Stimulated activated CD8-positive, alpha-beta memory T cell treated with anti-CD3 and anti-CD28 coated beads, Interleukin-7, amount 100 ng/mL, for 4 hours (primary cell): ENCODE results near the gene DTX3.
"Not testable (repeated sequence)": the region's sequence is repeated elsewhere in the genome, so short reads cannot be mapped to it uniquely, and the experiment has no call there.

Experiments
- DNase-seq, 2 donors: peaks; one replicate each; pipeline ENCODE4 v3.0.0-alpha.2; 2020; ENCODE audit warnings: low read depth in 2 of 2

The DTX3 gene

DNA sequence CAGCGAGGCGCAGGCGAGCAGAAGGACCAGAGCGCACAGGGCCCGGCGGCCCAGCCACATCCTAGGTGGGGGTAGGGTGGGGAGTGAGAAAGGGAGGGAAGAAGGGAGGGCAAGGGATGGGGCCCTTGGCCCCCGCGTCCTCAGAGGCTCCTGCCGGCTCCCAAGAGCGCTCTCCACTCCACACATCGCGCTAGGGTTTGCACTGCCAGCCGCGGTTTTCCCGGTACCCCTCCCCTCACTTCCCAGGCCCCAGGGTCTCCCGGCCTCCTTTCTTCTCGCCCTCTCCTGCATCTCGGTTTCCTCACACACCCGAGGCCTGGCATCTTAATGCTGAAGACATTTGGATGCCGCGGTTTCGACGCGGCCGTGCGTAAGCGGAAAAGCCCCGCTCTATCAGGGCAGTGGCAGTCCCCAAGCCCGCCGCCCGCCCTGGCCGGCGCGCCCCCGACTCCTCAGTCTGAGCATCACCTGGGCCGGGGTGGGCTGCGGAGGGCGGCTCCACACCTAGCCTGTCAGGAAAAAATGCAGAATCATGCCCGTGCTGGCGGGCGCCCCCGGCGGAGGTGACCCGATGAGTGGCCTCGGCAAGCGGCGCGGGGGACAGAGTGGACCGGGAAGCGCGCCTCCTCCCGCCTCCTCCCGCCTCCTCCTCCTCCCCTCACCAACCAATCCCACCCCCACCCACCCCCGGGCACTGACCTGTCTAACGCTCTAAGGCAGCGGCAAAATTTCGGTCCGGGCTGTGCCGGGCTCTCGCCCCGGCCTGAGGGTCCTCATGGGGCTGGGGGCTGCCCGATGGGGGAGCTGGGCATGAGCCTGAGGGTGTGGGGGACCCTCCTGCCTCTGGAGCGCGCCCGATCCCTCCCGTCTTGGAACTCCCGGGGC lies 27.7 kb downstream of the DTX3 start:
- DNase-seq: no peak

DNA sequence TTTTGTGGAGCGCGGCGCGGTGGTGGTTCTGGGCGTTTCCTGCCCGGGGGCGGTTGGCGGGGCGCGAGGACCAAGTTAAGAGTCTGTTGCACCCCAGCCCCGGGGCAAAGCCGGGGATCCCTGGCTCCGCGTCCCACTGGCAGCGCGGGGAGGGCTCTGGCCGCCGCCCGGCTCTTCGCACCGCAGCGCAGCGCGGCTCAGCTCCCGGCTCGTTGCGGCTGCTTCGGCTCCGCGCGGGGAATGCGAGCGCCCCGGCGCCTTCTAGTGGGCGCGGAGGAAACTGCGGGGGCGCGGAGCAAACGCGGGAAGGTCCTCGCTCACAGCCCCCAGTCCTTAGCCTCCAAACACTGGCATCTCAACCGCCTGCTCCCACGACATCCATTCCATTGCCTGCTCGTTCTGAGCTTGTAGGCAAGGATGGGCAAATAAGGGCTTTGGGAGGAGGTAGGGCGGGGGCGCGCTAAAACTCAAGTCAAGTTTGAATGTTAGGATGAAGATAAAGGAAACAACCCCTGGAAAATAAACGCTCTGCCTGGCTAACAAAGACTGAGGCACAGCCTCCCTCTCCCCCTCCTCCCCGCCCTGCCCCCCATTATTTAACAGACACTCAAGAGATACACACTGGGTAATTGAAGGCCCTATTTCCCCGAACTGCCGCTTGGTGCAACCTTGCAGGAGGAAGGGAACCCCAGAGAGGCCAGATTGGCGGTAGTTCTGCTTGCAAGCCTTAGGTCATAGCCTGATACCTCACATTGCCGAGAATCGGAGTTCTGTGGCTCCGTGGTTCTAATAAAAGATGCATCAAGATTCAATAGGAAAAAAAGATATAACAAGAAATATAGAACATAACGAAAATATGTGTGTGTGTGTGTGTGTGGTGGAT lies 28.6 kb downstream of the DTX3 start, which contains the start of gene B4GALNT1:
B4GALNT1 (minus strand) TSS at position 244 of the 883 bp plus-strand sequence. CDS start 1,069 bp downstream, outside the sequence.
- DNase-seq: peak in 1 of 2 donors; percentile 53

GRCh38 chr12:57636731-57637130 lies 32.1 kb downstream of the DTX3 start:
- not testable (repeated sequence) for DNase-seq

GRCh38 chr12:57637364-57637763 lies 32.7 kb downstream of the DTX3 start:
- DNase-seq: no peak

- DNase-seq: no peak
Measured at GRCh38 chr12:57638096-57638495, 33.5 kb downstream of the DTX3 start.

DNA sequence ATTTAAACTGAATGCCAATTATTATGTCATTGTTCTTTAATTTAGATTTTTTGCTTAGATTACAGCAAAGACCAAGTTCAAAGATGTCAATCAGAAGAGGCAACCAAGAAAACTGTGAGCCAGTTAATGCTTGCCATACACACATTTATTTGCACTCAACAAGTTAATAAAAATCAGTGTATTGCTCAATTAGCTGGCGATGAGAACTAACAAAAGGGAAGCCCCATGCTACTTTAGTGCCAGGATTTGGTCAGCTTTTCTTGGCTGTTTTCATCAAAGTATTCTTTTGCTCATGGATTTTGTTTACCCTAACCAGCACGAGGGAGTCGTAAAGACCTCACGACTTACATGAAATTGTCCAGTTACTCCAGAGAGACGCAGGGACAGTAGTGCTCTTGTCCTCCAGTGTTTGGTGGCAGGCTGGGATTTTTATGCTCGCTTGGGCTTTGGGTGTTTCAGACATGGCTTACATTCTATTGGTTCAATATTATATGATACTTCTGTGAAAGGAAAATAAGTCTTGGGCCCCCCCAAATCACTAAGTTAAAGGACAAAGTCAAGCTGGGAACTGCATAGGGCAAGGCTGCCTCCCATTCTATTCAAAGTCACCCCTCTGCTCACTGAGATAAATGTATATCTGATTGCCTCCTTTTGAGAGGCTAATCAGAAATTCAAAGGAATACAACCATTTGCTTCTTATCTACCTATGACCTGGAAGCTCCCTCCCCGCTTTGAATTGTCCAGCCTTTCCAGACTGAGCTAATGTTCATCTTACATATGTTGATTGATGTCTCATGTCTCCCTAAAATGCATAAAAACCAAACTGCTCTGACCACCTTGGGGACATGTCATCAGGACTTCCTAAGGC lies 35.8 kb downstream of the DTX3 start:
- DNase-seq: no peak

- DNase-seq: no peak
Measured at GRCh38 chr12:57641699-57642442, 37.2 kb downstream of the DTX3 start.

DNA sequence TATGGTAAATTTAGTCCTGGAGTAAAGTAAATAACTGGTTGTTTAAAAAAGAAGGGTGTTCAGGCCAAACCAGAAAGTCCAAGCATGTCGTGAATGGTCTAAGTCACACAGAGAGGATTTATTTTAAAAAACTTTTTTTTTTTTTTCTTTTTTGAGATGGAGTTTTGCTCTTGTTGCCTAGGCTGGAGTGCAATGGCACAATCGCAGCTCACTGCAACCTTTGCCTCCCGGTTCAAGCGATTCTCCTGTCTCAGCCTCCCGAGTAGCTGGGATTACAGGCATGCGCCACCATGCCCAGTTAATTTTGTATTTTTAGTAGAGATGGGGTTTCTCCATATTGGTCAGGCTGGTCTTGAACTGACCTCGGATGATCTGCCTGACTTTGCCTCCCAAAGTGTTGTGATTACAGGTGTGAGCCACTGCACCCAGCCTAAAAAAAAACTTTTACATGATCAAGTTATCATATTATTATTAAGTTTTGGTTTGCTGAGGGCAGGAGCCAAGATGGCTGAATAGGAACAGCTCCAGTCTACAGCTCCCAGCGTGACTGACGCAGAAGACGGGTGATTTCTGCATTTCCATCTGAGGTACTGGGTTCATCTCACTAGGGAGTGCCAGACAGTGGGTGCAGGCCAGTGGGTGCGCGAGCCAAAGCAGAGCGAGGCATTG lies 41.5 kb downstream of the DTX3 start:
- DNase-seq: not testable (repeated sequence)

DNA sequence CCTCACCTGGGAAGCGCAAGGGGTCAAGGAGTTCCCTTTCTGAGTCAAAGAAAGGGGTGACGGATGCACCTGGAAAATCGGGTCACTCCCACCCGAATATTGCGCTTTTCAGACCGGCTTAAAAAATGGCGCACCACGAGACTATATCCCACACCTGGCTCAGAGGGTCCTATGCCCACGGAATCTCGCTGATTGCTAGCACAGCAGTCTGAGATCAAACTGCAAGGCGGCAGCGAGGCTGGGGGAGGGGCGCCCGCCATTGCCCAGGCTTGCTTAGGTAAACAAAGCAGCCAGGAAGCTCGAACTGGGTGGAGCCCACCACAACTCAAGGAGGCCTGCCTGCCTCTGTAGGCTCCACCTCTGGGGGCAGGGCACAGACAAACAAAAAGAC lies 42.0 kb downstream of the DTX3 start:
- not testable (repeated sequence) for DNase-seq

DNA sequence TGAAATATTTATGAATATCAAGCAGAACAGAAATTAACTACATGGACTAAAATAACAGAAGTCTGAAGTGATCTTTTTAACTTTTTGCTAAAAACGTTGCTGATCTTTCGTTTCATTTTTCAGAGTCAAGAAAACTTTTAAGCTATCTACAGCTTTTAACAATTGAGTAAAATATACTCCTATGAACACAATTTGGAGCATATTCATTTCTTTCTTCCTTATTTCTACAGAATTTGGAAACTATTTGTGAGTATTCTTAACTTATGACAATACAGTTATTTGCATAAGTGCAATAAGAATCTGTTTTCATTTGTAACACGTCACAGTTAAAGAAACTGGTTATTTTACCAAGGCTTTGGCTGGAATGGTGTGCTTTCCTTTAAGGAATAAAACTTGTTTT lies 49.4 kb downstream of the DTX3 start:
- no peak for DNase-seq

- DNase-seq: no peak
Measured at GRCh38 chr12:57655541-57656240, 51.1 kb downstream of the DTX3 start.

GRCh38 chr12:57656408-57656807 lies 51.8 kb downstream of the DTX3 start:
- not testable (repeated sequence) for DNase-seq

DNA sequence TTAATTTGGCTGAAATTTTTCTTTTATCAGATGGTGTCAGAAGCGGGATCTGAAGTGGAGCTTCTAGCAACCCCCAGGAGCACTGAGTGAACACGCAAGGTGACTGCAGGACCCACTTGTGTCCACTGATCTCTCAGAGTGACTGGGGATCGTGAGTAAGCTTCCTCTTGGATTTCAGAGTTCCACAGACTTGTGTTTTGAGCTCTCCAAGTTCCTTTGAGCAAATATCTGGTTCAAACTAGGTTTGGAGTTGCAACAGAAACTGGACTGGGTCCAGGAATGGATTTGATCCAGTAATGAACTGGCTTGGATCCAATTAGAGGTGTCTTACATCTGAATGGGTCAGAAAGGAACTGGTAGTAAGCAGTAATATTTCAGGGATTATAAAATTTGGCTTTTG lies 53.1 kb downstream of the DTX3 start:
- DNase-seq: no peak

GRCh38 chr12:57658890-57659289 lies 54.3 kb downstream of the DTX3 start:
- DNase-seq: no peak
